HG03097 (cell line): ENCODE data around the gene CDH4.

Experiments used
- ATAC-seq: cut with Tn5 transposase; IDR thresholded peaks from one replicate; pipeline ENCODE4 v1.9.1; 2021; ENCODE audit not compliant: unreplicated experiment, low FRiP score

The CDH4 gene

DNA sequence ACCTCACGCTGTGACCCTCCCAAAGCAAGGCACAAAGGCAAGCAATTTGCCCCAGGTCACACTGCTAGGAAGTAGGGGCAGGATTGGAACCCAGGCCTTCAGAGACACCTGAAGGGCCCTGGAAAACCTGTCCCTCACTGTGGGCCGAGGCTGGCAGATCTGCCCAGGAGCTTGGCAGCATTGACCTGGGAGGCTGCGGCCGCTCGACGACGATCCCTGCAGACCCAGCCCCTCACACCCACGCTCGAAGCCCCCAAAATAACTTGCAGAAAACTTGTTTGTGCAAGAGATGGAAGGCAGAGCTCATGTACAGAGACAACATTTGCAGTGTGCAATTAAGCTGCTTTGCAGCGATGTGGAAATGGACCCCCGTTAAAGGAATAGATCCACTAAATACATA lies 562.2 kb downstream of the CDH4 start:
- ATAC-seq: no peak

GRCh38 chr20:61814726-61815125 lies 562.7 kb downstream of the CDH4 start:
- ATAC-seq: no peak

- no peak for ATAC-seq
Measured at GRCh38 chr20:61815176-61815575, 563.1 kb downstream of the CDH4 start.

- no peak for ATAC-seq
Measured at GRCh38 chr20:61815678-61816077, 563.6 kb downstream of the CDH4 start.

DNA sequence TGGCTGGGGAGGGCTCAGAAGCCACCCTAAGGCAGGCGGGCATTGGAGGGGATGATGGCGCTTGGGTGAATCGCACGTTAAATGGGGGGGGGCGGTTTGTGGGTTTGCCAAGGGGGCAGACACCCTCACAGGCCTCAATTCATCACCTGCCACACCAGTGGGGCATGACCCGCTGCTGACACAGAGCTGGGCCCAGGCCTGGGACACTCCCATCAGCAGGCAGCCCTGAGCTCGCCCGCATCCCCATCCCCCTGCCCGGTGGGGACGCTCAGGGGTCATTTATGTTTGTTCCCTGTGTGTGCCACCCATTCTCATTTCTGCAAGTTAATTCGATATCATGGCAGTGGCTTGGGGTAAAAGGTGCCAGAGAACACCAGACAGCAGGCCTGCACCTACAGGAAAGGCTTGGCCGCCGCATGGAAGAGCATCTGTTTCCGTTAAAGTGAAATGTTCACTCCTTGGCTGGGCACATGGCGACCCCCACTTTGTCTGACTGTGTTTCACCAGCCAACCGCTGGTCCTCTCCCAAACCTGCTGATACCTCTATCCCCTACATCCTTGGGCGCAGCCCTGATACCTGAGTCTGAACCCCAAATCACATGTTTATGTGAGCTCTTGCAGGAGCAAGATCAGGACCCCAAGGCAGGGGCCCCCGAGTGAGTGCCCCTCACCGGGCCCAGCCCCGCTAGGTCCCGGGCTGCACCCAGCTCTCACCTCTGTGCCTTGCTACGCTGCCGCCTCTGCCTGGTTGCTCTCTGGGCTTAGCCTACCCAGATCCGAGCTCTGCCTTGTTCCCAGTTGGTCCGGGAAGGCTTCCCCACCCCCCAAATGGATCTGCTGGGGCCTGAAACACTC lies 564.8 kb downstream of the CDH4 start:
- ATAC-seq: no peak

- ATAC-seq: no peak
Measured at GRCh38 chr20:61817575-61817974, 565.5 kb downstream of the CDH4 start.

DNA sequence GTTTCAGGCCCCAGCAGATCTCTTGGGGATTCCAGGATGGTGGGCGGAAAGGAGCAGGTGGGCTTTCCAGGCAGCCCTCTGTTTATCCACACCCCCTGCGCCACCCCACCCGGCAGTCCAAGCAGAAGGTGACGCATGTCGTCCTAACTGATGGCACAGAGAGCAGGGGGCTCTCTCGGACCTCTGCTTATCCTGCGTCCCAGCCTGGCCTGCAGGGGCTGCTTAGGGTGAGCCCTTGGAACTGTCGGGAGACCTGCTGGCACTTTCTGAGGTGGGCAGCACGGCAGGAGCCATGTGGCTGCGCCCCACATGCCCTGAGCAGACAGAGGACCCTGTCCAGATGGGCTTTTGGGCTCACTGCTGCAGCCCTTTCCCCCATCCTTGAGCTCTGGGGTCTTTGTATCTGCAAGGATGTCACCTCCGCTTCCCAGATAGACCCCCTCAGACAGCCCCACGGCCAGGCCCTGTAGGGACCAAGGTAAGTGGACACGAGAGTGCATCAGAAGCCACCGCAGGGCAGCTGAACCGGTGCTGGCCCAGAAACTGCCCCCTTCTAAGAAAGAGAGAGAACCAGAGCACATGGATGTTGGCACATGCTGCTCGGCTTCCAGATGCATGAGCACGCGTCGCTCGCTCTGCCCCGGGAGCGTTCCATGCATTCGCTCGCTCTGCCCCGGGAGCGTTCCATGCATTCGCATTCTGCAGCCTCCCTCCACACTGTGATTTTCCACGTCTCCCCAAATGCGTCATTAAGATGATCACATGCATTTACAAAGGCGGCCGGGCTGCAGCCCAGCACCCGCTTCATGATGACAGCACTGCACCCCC lies 566.9 kb downstream of the CDH4 start:
- no peak for ATAC-seq

DNA sequence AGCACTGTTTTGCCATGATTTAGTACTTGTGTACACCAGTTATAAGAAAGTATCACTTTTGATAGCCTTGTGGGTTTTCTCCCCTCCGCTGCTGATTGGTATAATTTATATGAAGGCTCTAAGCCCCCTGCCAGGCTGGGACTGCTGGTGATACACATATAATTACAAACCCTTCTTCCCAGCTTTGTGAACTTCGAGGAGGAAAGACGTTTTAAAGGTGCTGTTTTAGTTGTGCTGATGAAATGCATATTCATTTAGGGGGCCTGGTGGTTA lies 567.4 kb downstream of the CDH4 start:
- no peak for ATAC-seq

DNA sequence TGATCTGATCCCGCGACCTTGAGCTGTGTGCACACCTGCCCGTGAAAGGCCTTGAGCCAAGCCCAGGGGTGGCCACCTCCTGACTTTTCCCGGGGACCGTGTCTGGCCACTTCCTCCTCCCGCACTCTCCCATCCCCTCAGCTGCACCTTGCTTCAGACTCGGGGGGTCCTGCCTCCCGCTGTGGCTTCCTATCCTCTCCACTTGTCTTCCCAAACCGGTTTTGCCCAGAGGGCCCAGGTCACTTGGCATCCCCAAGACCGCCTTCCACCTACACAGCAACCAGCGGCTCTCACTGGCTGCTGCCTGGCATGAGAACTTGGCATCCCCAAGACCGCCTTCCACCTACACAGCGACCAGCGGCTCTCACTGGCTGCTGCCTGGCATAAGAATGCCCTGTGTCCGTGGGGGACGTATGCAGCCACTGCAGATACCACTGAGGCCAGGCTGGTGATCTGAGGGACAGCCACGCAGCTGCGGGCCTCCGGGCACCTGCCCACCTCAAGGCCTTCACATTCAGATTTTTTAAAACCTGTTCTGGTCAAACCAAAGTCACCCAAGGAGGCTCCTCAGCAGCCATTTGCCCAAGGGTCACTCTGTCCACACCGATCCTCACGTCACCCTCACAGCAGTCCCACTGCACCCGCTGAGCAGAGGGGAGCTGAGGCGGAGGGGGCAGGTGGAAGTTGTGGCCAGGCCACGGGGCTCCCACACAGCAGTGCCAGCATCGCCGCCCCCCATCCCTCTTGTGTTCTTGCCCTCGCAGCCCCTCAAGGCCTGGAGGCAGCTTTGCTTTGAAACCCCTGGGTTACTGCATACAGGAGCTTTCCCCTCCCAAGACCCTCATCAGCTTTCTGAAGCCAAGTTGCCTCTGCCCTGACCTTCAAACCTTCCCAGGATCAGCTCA lies 568.1 kb downstream of the CDH4 start:
- ATAC-seq: no peak

DNA sequence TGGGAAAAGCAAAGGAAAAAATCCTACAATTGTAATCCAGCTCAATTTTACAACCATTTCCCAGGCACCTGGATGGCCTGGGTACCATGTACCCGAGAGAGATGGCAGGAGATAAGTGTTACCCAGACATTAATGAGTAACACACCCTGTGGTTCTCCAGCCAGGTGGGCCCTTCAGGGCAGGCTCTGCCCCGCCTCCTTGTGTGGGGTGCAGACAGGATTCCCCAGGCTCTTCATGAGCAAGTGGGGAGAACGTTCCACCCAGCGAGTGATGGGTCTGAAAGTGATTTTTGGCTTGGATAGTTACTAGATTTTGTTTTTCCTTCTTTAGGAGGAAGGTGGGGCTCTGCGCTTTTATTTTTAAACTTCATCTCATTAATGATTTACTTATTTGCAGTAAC lies 569.7 kb downstream of the CDH4 start:
- no peak for ATAC-seq

- no peak for ATAC-seq
Measured at GRCh38 chr20:61822396-61822795, 570.3 kb downstream of the CDH4 start.

DNA sequence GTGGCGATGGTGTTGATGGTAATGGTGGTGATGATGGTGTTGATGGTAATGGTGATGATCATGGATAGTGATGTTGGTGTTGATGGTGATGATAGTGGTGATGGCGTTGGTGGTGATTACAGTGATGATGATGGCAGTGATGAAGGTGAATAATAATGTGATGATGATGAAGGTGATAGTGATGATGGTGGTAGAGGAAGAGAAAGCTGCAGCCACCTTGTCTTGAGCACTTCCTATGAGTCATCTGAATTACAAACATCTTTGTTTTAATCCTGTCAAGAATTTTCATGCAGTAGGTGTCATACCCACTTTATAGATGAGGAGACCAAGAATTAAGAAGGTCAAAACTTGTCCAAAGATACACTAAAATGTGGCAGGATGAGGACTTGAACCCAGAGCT lies 571.2 kb downstream of the CDH4 start:
- no peak for ATAC-seq

GRCh38 chr20:61828891-61829290 lies 576.8 kb downstream of the CDH4 start:
- ATAC-seq: no peak

GRCh38 chr20:61829526-61829925 lies 577.5 kb downstream of the CDH4 start:
- no peak for ATAC-seq

DNA sequence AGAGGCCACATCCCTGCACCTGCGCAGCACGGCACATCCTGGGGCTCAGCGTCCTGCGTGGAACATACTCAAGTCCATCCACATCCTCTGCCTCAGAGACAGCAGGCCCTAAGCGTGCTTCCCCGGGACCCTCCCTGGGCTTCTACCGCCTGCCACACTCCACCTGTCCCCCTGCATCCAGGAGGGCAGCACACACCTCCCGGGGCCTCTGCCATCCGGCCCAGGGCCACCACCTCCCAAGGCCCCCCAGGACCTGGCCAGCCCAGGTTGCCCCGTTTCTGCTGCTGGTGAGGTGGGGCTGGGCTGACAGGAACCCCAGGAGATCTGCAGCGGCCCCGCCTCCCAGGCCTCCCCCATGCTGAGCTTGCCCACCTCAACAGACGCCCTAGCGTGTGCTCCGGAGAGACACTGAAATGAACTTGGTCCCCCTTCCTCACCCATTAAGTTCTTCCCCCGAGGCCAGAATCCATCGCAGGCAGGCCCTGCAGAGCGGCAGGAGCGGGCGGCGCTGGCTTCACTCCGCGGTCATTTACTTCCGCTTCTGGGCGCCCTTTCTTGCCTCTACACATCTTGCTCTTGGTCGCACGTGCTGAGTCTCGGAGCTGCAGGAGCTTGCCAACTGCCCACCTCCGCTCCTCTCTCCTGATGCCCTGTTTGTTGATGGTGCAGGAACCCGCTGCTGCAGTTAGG lies 578.3 kb downstream of the CDH4 start:
- ATAC-seq: no peak

DNA sequence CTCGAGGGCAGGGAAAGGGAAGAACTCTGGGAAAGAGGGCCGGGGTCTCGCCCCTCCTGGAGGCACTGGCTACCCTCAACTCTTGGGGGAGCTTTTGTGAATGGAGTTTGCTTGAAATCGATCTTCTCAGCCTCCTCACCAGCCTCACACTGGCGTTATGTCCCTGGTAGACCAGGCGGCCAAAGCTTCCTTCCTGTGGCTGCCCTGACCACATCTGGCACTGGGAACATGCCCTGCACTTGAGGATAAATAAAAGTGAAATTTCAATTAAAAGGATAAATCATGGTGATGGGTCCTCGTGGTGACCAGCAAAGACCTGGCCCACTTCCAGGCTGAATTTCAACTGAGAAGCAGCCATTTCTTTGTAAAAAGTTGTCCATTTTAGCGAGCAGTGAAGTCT lies 578.9 kb downstream of the CDH4 start:
- no peak for ATAC-seq

- ATAC-seq: no peak
Measured at GRCh38 chr20:61832181-61832580, 580.1 kb downstream of the CDH4 start.

DNA sequence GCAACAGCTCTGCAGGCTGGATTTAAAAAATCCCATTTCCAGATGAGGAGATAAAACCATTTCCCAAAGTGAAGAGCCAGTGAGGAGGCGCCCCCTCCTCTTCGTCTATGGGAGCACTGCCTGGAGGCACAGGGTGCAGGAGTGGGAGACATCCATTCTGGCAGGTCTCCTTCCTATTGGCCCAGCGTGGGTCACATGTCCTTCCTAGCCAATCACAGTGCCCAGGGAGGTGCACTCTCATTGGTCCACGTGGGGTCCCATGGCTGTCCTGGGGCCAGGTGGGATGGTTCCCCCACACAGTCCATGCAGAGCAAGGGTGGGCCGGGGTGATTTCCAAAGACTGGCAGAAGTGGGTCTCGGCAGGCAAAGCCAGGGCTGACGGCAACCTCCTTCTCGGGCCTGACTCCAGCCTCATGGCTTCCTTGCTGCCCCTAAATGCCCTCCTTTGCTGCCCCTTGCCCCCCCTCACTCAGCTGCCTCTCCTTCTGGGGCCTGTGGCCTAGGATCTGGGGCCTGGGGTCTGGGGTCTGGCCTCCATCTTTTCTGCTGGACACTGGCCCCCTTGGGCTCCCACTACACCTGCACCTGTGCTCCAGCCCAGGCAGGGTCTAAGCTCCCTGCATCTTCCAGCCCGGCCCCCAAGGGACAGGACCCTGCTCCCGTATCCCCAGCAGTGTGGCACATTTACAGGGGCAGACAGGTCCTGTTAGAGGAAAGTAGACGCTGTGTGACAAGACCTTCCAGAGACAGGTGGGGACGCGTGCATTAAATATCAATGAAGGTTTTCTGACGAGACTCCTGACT lies 581.9 kb downstream of the CDH4 start:
- no peak for ATAC-seq

DNA sequence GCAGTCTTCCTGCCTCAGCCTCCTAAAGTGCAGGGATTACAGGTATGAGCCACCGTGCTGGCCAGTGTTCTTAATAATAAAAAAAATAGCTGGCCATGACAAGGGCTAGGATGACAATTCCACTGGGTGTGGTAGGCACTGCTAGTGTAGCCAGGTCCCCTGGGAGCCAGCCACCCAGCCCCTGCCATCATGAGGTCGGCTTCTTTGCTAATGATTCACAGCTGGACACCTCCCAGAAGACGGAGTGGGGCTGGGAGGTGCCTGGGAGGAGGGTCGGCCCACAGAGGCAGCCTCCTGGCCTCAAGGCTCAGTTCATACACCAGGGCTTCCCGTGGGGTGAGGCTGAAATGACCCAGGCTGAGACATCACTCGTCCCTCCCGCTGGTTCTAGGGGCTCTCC lies 583.2 kb downstream of the CDH4 start:
- no peak for ATAC-seq
